CMK (cell line): ENCODE measurements around the gene IL2RA.
"Not testable (repeated sequence)": the region's sequence is repeated elsewhere in the genome, so short reads cannot be mapped to it uniquely, and the experiment has no call there.

Source experiments
- DNase-seq: peaks from one replicate; pipeline ENCODE4 v3.0.0-alpha.2; 2010; ENCODE audit warnings: low read depth

Gene IL2RA

DNA sequence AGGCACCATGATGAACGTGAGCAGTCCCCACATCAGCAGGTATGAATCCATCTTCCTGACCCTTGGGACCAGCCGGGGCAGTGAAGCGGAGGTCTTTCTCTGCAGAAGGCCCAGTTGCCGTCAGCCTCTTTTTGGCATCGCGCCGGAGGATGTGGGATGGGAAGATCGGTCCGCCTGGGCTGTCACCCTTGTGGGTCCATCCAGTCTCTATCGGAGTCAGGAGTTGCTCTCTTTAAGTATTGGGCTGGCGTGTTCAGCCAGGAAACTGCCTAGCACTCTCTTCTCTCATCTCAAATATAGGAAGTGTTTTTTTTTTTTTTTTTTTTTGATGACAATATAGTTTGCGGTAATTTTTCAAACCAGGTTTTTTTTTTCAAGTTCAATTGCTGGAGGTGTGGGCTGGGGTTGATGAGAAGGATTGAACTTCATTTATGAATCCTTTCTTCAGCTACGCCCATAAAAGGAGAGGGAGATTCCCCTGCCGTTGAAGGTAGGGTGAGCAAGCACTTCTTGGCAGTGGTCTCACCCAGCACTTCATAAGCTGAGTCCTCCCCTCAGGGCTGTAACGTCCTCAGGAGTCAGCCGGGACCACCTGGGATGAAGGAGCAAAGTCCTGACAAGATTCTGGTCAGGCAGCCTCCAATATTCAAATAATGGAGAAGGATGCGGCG, at the start of gene IL2RA:
IL2RA (minus strand) TSS at position 267 of the 671 bp plus-strand sequence; CDS start at position 51, 216 bp downstream.
- DNase-seq, result no peak

DNA sequence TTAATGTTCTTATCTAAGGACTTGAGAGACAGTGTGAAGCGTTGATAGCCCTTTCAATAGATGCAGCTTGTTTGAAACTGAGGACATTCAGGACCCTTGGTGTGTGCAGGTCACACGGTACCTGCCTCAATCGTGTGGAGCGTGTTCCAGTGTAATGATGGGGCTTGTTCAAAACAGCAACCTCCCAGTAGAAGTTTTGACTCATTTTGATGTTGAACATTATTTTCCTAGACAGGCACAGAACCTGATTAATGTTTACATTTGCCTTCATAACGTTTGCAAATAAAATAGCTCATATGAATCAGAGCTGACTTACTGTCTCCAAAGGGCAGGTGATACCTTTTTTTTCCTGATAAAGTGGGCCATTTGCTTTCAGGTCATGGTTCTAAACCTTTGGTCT, 48.0 kb upstream of the IL2RA start:
- no peak for DNase-seq

DNA sequence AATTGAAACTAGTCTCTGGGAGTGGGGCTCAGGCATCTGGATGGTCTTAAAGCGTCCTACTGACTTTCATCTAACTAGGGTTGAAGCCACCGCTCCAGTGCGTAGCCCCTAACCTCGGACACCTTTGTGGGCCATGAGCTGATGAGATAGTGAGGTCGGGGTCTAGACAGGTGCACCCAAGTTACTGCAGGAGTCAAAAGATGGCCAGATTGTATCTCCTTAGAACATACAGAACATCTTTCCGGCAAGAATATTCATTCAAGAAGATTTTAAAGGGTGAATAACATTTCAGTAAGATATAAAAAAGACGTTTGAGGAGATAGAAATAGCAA, 47.2 kb upstream of the IL2RA start:
- DNase-seq, result no peak

DNA sequence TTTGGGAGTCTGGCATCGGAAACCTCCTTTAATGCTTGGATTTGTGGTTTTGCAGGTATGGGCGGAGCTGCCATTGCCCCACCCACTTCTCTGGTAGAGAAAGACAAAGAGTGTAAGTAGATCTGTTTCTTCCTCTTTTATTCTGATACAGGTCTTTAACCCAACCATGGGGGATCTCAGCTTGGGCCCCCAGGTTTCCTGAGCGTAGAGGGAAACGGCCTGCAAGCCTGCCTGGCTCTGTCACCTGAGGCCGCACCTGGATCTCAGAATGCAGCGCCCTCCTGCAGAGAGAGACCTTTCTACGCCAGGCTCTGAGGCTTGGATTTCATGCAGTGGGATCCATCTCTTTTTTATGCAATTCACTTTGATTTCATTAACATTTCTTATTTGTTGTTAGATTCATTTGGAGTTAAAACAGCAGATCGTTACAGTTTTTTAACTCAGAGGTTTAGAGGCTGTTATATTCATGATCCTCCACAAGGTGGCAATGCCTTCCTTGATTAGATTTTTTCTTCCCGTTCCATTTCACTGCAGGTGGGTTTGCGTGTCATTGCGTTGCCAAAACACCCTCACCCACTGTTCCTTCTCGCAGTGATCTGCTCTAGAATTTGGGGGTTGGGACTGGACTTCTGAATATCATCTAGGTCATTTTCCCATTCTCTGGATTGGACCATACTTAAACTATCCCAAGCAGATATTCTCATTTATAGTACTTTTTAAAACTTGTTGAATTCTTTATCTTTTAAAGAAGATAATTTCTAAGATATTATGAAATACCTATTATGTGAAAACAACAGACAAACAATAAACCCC, 46.7 kb upstream of the IL2RA start:
- peak; percentile 9 for DNase-seq

DNA sequence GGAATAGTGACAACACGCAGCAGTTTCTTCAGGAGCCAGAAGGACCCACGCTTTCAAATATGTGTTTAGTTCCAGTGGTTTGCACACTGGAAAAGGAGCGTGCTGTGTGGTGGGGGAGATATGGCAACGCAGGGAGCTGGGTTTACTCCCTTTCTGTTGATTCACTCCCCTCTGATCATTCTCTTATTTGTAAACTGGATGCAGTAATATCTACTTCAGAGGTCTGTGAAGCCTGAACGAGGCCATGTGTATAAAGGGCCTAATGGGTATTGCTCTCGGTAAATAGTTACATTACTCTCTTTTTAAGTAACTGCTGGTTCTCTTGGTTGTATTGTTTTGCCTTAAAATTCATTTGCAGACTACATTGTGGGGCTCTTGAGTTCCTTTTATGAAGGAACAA, 45.9 kb upstream of the IL2RA start:
- no peak for DNase-seq

DNA sequence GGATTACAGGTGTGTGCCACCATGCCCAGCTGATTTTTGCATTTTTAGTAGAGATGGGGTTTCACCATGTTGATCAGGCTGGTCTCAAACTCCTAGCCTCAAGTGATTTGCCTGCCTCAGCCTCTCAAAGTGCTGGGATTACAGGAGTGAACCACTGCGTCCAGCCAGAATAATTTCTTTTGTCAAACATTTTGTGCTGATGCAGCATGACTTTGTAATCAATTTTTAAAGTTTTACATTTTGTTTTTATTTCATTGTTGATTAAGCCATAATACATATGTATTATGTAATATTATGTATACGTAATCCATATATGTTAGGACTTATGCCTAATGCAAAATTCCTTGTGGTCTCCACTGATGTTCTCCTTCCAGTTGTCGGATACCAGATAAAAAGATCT, 45.4 kb upstream of the IL2RA start:
- DNase-seq, result not testable (repeated sequence)

DNA sequence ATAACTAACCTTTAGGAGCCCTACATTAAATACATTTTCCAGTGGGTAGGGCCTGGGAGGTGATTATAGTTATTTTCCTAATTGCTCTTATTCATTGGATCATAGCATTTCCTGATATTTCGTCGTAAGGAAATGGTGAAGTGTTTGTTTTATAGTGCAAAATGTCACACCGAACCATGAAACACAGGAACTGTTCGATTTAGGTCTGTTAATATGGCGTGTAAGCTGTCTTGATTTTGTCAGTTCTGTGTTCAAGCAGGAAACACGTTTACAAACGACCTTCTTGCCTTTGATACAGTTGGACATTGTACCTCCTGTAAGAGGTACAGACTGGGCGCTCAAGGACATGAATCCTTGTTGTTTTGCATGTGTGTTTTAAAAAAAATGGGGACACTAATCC, 41.4 kb upstream of the IL2RA start:
- DNase-seq, result no peak

DNA sequence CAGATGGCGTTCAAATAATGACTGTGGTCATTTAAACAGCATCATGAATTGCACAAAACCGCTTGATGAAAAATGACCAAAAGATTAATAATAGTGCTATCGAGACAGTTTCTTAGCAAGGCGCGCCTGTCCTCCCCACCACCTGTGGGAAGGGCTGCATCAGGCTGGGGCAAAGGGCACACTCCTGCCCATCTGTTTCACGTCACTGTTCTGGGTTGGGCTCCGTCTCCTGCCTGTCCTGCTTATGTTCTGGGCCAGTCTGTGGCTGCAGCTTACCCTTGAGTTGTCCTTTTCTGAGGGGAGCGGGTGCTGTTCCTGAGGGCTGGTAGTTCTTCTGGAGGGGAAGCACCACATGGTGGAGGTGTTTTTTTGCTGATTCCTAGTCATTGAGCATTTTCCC, 40.0 kb upstream of the IL2RA start:
- no peak for DNase-seq

DNA sequence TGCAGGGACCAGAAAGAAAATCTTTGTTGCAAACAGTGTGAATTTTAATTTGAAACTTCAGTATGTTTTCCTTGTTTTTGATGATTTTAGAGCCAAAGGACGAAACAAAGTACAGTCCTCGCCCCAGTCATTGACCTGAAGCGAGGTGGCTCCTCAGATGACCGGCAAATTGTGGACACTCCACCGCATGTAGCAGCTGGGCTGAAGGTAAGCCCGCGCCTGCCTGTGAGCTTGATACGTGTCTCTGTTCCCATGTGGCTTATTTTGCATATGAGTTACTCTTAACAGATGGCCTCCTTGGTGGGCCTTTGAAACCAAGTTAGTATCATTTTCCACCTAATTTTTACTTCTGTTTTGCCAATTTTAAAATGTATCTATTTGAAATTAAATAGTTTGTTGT, 39.0 kb upstream of the IL2RA start:
- no peak for DNase-seq

DNA sequence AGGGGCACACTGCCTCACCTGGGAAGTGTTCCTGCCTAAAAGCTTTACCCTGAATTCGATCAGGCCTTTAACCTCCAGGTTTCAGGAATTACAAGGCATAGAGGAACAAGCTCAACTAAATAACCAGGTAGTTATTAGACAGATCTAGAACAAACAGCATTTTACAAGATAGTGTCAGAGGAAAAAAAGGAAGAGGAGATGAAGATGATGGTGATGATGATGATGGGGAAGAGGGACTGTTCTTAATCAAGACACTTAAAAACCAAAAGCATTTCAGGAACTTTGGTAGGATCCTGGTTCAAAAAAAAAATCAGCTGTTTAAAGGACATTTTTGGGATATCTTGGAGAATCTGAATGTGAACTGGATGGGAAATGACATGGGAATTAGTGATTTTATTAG, 38.2 kb upstream of the IL2RA start:
- DNase-seq, result no peak

DNA sequence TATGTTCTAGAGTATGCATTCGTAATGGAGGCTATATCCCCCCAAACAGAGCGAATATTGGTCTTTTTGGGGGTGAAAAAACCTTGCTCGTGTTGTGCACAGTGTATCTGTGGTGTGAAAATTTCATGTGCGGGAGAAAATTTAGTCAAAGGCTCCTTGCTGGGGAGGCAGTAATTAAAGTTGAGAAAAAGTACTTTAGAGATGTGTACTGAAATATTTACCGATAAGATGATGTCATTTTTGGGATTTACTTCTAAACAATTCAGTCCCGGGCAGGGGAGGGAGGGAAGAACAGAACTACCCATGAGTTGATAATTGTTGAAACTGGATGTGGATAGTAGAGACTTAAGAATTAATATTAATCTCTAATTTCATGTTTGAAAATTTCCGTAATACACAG, 36.0 kb upstream of the IL2RA start:
- no peak for DNase-seq

DNA sequence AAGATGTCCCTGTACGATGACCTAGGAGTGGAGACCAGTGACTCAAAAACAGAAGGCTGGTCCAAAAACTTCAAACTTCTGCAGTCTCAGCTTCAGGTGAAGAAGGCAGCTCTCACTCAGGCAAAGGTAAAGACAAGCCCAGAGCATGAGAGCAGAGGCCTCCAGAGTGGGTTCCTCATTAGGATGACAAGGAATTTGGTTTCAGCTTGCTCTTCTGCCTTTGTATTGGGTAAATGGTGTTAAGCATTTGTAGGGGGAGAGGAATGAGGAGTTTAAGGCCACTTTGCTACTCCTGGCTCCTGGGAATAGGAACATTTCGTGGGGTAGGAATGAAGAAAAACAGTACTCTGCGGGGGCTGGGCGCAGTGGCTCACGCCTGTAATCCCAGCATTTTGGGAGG, 34.9 kb upstream of the IL2RA start:
- no peak for DNase-seq

DNA sequence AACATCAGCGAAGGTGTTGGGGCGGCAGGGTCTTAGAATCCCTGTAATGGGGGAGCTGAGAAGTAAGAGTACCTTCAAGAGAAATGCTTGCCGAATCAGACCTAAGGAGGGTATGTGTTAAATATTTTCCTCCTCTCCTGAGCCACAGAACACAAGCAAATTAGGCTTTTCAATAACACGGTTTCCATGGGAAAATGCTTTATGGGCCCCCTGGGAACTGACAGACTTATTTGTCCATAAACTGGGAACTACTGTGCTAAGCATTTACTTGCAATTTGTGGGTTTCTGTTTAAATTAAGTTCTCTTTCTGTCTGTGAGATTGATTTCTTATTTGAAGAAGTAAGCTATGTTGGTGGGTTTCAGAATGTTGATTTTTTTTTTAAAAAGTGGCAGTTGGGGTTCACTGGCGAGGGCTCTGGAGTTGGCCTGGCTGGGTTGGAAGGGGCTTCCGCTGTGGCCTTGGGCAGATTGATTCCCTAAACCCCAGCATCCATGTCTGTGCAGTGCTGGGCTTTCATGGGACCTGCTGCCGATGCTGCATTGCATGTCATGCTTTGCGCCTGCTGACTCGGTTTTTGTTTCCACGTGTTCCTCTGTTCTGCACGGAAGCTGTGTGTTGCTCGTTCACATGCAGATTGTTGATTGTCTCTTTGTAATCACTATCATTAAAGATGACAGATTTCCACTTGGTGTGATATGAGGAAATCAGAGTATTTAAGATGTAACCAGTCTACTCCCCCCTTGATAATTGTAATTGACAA, 33.8 kb upstream of the IL2RA start:
- no peak for DNase-seq

DNA sequence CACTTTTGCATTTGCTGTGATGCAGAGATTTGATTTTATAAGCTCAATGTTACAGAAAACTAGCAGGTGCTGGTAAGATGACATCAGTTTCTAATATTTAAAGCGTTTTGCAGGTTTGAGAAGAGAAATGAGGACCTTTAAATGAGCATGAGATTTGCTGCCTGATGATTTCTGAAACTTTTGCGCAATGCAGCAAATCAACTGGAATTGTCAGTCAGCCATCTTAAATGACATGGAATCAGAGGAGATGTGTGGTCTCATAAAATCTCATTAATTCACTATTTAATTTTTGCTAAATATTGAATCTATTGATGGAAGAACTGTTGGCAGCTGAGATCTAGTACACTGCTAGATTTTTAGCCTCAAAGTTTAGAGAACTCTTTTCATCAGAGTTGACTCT, 30.6 kb upstream of the IL2RA start:
- no peak for DNase-seq

DNA sequence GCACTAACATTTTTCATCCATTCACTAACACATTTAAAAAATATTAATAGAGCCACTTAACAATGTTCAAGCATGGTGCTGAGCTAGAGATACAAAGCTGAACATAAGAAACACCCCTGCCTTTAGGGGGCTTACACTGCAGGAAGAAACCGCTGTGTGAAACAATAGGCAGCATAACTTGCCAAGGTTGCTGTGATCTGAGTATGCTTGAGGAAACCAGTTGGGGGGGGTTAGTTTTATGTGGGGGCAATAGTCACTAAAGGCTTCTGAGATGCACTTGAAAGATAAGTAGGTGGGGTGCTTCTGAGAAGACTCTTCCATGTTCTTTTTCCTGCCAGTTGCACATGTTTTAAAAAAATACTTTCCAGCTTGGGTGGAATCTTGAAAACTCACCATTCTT, 29.5 kb upstream of the IL2RA start:
- no peak for DNase-seq

DNA sequence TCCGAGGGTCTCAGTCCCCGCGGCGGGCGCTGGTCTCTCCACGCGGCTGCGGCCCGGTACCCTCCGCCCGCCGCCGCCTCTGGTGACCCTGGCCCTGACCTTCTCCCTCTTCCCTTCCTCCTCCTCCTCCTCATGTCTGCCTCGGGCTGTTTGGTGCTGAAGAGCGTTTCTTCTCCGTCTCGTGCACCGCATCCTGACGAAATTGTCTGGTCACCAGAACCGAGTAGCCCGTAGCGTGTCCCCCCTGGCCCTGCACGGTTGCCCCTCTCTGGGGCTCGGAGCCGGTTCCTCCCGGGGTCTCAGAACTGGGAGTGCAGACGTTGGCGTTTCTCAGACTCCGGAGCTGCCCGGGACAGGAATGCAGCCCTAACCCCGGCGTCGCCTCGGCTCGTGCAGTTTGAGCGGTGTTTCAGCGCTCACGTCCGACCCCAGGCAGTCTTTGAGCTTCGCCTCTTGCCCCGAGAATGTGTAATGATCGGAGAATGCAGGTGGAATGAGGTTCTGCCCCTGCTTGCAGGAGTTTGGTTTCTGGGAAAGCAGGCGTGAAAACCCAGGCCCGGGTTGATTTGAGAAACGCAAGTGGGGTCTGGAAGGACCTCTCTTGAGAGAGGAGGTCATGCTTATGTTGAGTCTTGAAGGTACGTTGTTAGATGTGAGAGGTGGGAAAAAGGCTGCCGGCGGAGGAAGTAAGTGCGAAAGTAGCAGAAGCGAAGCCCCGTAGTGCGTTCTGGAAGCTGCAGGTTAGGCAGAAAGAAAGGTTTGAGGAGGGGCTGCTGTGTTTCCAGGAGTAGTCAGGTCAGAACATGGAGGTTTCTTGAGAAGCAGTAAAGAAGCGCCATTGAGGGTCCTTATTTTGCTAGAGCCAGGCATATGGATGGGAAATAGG, 27.4 kb upstream of the IL2RA start:
- no peak for DNase-seq

DNA sequence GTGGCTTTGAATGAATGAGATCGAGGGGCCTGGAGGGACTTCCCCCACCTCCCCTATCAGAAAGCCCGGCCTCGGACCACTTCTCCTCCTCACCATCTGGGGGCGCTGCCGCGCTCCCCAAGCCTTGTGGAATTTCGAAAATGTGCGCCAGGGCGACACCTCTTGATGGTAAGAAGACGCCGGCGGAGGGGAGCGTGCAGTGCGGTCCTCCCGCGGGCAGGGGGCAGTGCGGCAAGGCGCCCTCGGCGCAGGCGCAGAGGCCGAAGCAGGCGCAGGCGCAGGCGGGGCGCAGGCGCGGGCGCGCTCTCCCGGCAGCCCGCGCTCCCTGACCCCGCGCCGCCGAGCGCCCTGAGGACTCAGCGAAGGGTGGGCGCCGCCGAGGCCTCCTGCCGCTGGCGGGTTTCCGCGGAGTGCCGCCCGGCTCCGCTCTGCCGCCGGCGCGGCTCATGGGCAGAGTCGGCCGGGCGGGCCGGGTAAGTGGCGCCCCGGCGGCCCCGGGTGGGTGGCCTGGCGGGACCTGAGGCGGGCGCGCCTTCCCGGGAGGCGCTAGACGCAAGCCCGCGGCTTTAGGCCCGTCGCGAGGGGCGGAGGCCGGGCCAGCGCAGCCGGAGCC, 26.7 kb upstream of the IL2RA start, which contains the start of gene RBM17:
RBM17 (plus strand) TSS at position 314 of the 613 bp plus-strand sequence. CDS start 8,032 bp downstream, outside the sequence.
- peak; percentile 95 for DNase-seq

DNA sequence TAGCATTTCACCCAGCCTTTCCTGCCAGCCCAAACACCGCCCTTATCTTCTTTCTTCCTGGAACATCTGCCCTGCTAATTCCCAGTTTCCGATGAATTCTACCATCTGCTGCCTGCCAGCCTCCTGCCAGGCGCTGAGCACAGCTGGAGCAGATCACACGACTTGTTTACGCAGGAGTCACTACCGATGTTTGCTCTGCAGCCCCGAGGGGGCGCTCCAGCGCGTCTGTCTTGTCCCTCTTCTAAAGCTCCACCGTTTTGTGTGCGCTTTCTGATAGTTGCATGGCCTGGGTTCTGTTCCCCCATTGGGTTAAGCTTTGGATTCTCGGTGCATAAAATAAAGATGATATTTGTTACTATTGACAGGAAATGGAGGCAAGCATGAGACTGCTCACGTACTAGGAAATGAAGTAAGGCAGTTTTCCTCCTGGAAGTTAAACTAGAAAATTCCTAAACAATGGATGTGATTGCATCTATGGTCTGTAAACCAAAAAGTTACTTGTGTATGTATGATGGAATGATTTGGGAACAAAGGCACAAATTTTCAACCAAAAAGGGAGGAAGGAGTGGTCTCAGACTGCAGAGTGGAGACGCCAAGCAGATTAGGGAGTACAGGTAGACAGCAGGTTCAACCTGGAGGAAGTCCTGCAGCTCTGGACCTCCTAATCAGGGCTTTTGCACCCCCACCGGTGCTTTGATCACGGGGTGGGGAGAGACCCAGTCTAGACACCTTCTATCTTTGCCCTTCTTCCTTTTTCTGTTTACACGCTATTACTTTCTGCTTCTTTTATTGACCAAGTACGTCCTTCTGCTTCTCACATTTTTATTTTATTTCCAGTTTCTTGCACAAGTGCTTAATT, 24.4 kb upstream of the IL2RA start:
- DNase-seq, result peak; percentile 73

DNA sequence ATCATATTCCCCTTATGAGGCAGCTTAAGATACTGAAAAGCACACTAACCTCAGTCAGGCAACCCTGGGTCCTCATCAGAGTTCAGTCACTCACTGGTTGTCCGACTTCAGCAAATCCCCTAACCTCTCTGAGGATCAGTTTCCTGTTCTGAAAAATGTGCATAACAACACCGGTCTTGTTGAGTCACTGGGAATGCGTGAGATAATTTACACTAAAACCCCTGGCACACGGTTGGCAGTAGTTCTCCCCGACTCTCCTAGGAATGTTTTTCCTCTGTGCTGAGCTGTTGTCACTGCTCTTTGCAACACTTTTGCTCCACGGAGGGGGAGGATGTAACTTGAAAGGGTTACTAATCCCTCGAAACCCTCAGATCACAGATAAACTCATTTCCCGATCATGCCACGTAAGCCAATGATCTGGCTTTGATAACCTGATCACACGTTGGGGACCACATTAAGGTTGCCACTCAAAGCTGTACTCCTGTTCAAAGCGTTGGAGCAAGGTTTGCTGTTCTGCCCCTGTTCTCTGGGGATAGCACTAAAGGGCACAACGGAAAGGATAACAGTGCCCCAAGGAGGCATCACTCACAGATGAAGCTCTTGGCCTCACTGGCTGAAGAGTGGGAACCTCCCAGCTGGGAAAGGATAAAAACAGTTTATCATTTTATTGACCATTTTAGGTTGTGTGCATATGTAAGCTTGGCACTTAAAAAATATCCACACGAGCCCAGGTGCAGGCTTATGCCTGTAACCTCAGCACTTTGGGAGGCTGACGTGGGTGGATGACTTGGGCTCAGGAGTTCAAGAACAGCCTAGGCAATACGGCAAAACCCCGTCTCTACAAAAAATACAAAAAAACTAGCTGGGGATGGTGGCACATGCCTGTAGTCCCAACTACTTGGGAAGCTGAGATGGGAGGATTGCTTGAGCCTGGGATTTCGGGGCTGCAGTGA, 21.6 kb upstream of the IL2RA start:
- no peak for DNase-seq
